Astrocyte (in vitro differentiated cells and primary cell): ENCODE results near the gene IQSEC2. TPM values are rescaled to one million over a fixed set of nuclear protein-coding genes. Genes with fewer than 3 reads are reported as not detected.

Experiments
- DNase-seq: peaks from one replicate; pipeline ENCODE4 v3.0.0-alpha.2; 2010; ENCODE audit warnings: low read depth
- FAIRE-seq: peaks from 2 replicates; lab custom pipeline; 2011; peaks lifted over from hg19 to GRCh38; lab: Jason Lieb, UNC
- H2AFZ ChIP-seq: 2 replicates; pipeline ENCODE4 v1.6.0; 2012; ENCODE audit warnings: low read depth, low read length, inconsistent platforms
- H3K27ac ChIP-seq: 2 replicates; pipeline ENCODE4 v1.5.1; 2011; ENCODE audit warnings: low read depth, low read length, inconsistent platforms
- H3K27me3 ChIP-seq: 2 replicates; pipeline ENCODE4 v1.6.0; 2011; ENCODE audit warnings: low read length, inconsistent platforms; ENCODE audit not compliant: insufficient read depth
- H3K36me3 ChIP-seq: 2 replicates; pipeline ENCODE4 v1.5.1; 2011; ENCODE audit warnings: low read length, inconsistent platforms; ENCODE audit not compliant: insufficient read depth
- H3K4me1 ChIP-seq: 2 replicates; pipeline ENCODE4 v1.5.1; 2011; ENCODE audit warnings: low read length, inconsistent platforms; ENCODE audit not compliant: insufficient read depth
- H3K4me2 ChIP-seq: 2 replicates; pipeline ENCODE4 v1.6.0; 2012; ENCODE audit warnings: low read length, inconsistent platforms
- H3K4me3 ChIP-seq: 2 replicates; pipeline ENCODE4 v1.5.1; 2011; ENCODE audit warnings: low read depth, mild to moderate bottlenecking, low read length, inconsistent platforms; ENCODE audit not compliant: insufficient read depth
- H3K79me2 ChIP-seq: 2 replicates; pipeline ENCODE4 v1.6.0; 2012; ENCODE audit warnings: mild to moderate bottlenecking, low read length, inconsistent platforms; ENCODE audit not compliant: insufficient read depth
- H3K9ac ChIP-seq: 2 replicates; pipeline ENCODE4 v1.6.0; 2012; ENCODE audit warnings: mild to moderate bottlenecking, low read length, inconsistent platforms
- H3K9me3 ChIP-seq: 2 replicates; pipeline ENCODE4 v1.5.1; 2012; ENCODE audit warnings: low read depth, mild to moderate bottlenecking, low read length, inconsistent platforms; ENCODE audit not compliant: insufficient read depth
- H4K20me1 ChIP-seq: 2 replicates; pipeline ENCODE4 v1.6.0; 2012; ENCODE audit warnings: low read length, inconsistent platforms; ENCODE audit not compliant: insufficient read depth
- H3K27ac Mint-ChIP-seq: one replicate; pipeline ENCODE4 v1.8.0; 2021; ENCODE audit warnings: mild to moderate bottlenecking, mixed read lengths; ENCODE audit not compliant: unreplicated experiment
- H3K27me3 Mint-ChIP-seq: one replicate; pipeline ENCODE4 v1.8.0; 2021; ENCODE audit warnings: low read depth, mixed read lengths; ENCODE audit not compliant: unreplicated experiment
- H3K36me3 Mint-ChIP-seq: one replicate; pipeline ENCODE4 v1.8.0; 2021; ENCODE audit warnings: low read depth, mixed read lengths; ENCODE audit not compliant: unreplicated experiment
- H3K4me1 Mint-ChIP-seq: one replicate; pipeline ENCODE4 v1.8.0; 2021; ENCODE audit warnings: low read depth, mixed read lengths; ENCODE audit not compliant: unreplicated experiment
- H3K4me3 Mint-ChIP-seq: one replicate; pipeline ENCODE4 v1.8.0; 2021; ENCODE audit warnings: mild to moderate bottlenecking, moderate library complexity, mixed read lengths; ENCODE audit not compliant: unreplicated experiment
- H3K9me3 Mint-ChIP-seq: one replicate; pipeline ENCODE4 v1.8.0; 2021; ENCODE audit warnings: mild to moderate bottlenecking, mixed read lengths; ENCODE audit not compliant: unreplicated experiment
- EZH2 ChIP-seq: IDR thresholded peaks from 2 replicates; pipeline ENCODE4 v1.6.1; 2012; ENCODE audit warnings: mild to moderate bottlenecking, low read length, inconsistent platforms; ENCODE audit not compliant: insufficient read depth
- total RNA-seq: library from RNA; stranded (reverse); gene quantifications from 2 replicates; pipeline ENCODE4 v1.2.1, GENCODE V29; 2021
- TF ChIP-seq, protein P1 (sequence below): IDR thresholded peaks from 2 replicates; pipeline ENCODE4 v1.5.1; 2011; ENCODE audit warnings: low read depth, mild to moderate bottlenecking, inconsistent platforms, low read length, moderate library complexity; ENCODE audit not compliant: insufficient read depth

The IQSEC2 gene
- total RNA-seq, 1 donor from 2014 or later: 8.2 TPM

DNA sequence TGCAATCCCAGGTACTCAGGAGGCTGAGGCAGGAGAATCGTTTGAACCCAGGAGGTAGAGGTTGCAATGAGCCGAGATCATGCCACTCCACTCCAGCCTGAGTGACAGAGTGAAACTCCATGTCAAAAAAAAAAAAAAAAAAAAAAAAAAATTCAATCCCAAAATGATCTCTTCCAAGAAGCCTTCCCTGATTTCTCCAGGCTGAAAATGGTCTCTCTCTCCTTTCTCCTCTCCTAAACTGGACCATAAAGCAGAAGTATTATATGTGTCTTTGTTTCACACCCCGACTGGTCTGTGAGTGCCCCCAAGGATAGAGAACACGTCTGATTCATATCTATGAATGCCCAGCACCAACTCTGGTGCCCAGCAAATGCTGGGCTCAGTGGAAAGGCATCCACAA, 39.1 kb downstream of the IQSEC2 start:
- Histone ChIP-seq H3K27ac (no peak overlapping the region), H3K9me3 (no peaks in the 10 kb centered on the region), H3K36me3 (no peaks in the 10 kb centered on the region), H4K20me1 (no peaks in the 10 kb centered on the region), H3K4me3 (no peak overlapping the region), H3K79me2 (no peaks in the 10 kb centered on the region), H3K9ac (no peak overlapping the region), H3K4me1 (no peaks in the 10 kb centered on the region), H3K4me2 (no peak overlapping the region), H2AFZ (no peak overlapping the region), H3K27me3 (no peaks in the 10 kb centered on the region)
- Mint-ChIP-seq H3K9me3 (no peaks in the 10 kb centered on the region), H3K27me3 (no peaks in the 10 kb centered on the region), H3K27ac (no peak overlapping the region), H3K4me1 (no peaks in the 10 kb centered on the region), H3K36me3 (peaks cover 10% of the 10 kb centered on the region), H3K4me3 (no peak overlapping the region)
- FAIRE-seq (no peak), DNase-seq (no peak)
- TF ChIP-seq, protein P1, sequence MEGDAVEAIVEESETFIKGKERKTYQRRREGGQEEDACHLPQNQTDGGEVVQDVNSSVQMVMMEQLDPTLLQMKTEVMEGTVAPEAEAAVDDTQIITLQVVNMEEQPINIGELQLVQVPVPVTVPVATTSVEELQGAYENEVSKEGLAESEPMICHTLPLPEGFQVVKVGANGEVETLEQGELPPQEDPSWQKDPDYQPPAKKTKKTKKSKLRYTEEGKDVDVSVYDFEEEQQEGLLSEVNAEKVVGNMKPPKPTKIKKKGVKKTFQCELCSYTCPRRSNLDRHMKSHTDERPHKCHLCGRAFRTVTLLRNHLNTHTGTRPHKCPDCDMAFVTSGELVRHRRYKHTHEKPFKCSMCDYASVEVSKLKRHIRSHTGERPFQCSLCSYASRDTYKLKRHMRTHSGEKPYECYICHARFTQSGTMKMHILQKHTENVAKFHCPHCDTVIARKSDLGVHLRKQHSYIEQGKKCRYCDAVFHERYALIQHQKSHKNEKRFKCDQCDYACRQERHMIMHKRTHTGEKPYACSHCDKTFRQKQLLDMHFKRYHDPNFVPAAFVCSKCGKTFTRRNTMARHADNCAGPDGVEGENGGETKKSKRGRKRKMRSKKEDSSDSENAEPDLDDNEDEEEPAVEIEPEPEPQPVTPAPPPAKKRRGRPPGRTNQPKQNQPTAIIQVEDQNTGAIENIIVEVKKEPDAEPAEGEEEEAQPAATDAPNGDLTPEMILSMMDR: no peak
- TF ChIP-seq EZH2: no peak

DNA sequence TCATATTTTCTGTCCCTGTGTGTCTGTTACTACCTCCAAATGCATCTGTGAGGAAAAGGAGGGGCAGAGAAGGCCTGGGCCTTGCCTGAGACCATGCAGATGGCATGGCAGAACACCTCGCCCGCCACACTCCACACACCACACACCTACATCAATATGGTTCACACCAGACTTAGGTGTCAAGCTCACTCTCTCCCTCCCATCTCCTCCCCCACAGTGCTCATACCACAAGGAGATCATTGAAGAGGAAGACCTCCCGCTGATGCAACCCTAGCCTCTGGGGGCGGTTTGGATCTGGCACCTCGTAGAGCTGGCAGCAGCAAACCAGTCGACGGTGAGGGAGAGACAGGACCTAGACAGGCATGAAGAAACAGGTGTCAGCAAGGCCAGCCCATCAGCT, 39.8 kb downstream of the IQSEC2 start:
- H3K4me1 Mint-ChIP-seq: no peaks in the 10 kb centered on the region
- TF ChIP-seq EZH2: no peak
- TF ChIP-seq, protein P1: no peak
- peaks cover 8% of the 10 kb centered on the region for H3K36me3 Mint-ChIP-seq
- H2AFZ ChIP-seq: no peak overlapping the region
- no peak overlapping the region for H3K27ac ChIP-seq
- DNase-seq (no peak), FAIRE-seq (peak; percentile 74)
- H3K4me1 ChIP-seq: no peaks in the 10 kb centered on the region
- H3K9me3 Mint-ChIP-seq: no peaks in the 10 kb centered on the region
- no peaks in the 10 kb centered on the region for H3K36me3 ChIP-seq
- H3K79me2 ChIP-seq: no peaks in the 10 kb centered on the region
- H3K4me3 Mint-ChIP-seq: no peak overlapping the region
- H4K20me1 ChIP-seq: no peaks in the 10 kb centered on the region
- H3K27ac Mint-ChIP-seq: no peak overlapping the region
- H3K27me3 Mint-ChIP-seq: no peaks in the 10 kb centered on the region
- H3K27me3 ChIP-seq: no peaks in the 10 kb centered on the region
- no peak overlapping the region for H3K4me2 ChIP-seq
- H3K9ac ChIP-seq: no peak overlapping the region
- no peak overlapping the region for H3K4me3 ChIP-seq
- no peaks in the 10 kb centered on the region for H3K9me3 ChIP-seq

DNA sequence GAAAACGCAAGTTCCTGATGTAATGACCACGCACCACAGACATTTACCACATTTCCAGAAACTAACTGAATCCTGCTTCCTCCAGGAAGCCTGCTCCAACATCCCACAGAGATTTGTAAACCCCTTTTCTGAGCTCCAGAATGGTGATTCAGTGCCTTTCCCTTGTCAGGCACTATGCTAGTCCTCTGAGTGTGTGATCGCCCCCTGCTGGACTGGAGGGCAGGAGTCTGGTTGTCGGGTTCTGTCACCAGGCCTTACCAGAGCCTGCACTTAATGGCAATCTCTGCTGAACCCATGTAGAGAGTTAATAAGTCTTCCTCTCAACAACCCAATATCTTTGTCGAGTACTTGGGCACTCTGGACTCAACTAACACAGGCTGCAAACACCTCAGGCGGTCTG, 41.9 kb downstream of the IQSEC2 start:
- Histone ChIP-seq H3K27ac (no peak overlapping the region), H3K4me2 (no peak overlapping the region), H3K79me2 (no peaks in the 10 kb centered on the region), H4K20me1 (no peaks in the 10 kb centered on the region), H3K27me3 (no peaks in the 10 kb centered on the region), H3K4me1 (no peaks in the 10 kb centered on the region), H2AFZ (no peak overlapping the region), H3K9ac (no peak overlapping the region), H3K9me3 (no peaks in the 10 kb centered on the region), H3K36me3 (no peaks in the 10 kb centered on the region), H3K4me3 (no peak overlapping the region)
- TF ChIP-seq EZH2: no peak
- TF ChIP-seq, protein P1: no peak
- Mint-ChIP-seq H3K27me3 (no peaks in the 10 kb centered on the region), H3K9me3 (no peaks in the 10 kb centered on the region), H3K4me1 (no peaks in the 10 kb centered on the region), H3K36me3 (peaks cover 8% of the 10 kb centered on the region), H3K4me3 (no peak overlapping the region), H3K27ac (no peak overlapping the region)
- FAIRE-seq: peak; percentile 26
- DNase-seq: no peak
